Kidney epithelial cell (primary cell): Measurements from ENCODE around the gene PLD1. TPM values are rescaled to one million over a fixed set of nuclear protein-coding genes. Genes with fewer than 3 reads are reported as not detected.

ENCODE experiments used
- DNase-seq: peaks from one replicate; pipeline ENCODE4 v3.0.0-alpha.2; 2010; ENCODE audit warnings: low read depth
- H3K27me3 ChIP-seq: 2 replicates; pipeline ENCODE4 v1.6.0; 2011; ENCODE audit warnings: low read length; ENCODE audit not compliant: control insufficient read depth, insufficient read depth
- H3K36me3 ChIP-seq: 2 replicates; pipeline ENCODE4 v1.5.1; 2011; ENCODE audit warnings: low read length; ENCODE audit not compliant: control insufficient read depth, insufficient read depth
- H3K4me3 ChIP-seq: 2 replicates; pipeline ENCODE4 v1.5.1; 2011; ENCODE audit warnings: low read depth, mild to moderate bottlenecking, control low read depth, low read length
- CTCF ChIP-seq: IDR thresholded peaks from 2 replicates; pipeline ENCODE4 v1.5.1; 2011; ENCODE audit warnings: mild to moderate bottlenecking, moderate library complexity, low read length, control low read depth, inconsistent platforms; ENCODE audit not compliant: insufficient read depth, poor library complexity, severe bottlenecking
- total RNA-seq: library from RNA; depleted of rRNA; stranded (reverse); fragments of >200 nt; gene quantifications from 2 replicates; pipeline ENCODE4 v1.2.3, GENCODE V29; 2015

The PLD1 gene
- total RNA-seq, 1 donor from 2014 or later = 5.8 TPM

- TF ChIP-seq CTCF = no peak
- H3K4me3 ChIP-seq = no peak overlapping the region
- H3K27me3 ChIP-seq = no peaks in the 10 kb centered on the region
- DNase-seq = no peak
- H3K36me3 ChIP-seq = no peaks in the 10 kb centered on the region
Observed at GRCh38 chr3:171607452-171607851, 202.8 kb downstream of the PLD1 start.

- Histone ChIP-seq H3K36me3 (no peaks in the 10 kb centered on the region), H3K4me3 (no peak overlapping the region), H3K27me3 (no peaks in the 10 kb centered on the region)
- DNase-seq = no peak
- no peak for TF ChIP-seq CTCF
Observed at GRCh38 chr3:171606151-171606751, 204.0 kb downstream of the PLD1 start.

- H3K27me3 ChIP-seq = no peaks in the 10 kb centered on the region
- DNase-seq = no peak
- no peak for TF ChIP-seq CTCF
- H3K36me3 ChIP-seq = no peaks in the 10 kb centered on the region
- no peak overlapping the region for H3K4me3 ChIP-seq
Observed at GRCh38 chr3:171604370-171604769, 205.9 kb downstream of the PLD1 start.

- H3K4me3 ChIP-seq = no peak overlapping the region
- no peaks in the 10 kb centered on the region for H3K27me3 ChIP-seq
- TF ChIP-seq CTCF = no peak
- DNase-seq = no peak
- no peaks in the 10 kb centered on the region for H3K36me3 ChIP-seq
Observed at GRCh38 chr3:171602072-171602471, 208.2 kb downstream of the PLD1 start.

GRCh38 chr3:171600030-171600429 lies 210.3 kb downstream of the PLD1 start:
- Histone ChIP-seq H3K4me3 (no peak overlapping the region), H3K36me3 (no peaks in the 10 kb centered on the region), H3K27me3 (no peaks in the 10 kb centered on the region)
- no peak for DNase-seq
- no peak for TF ChIP-seq CTCF

GRCh38 chr3:171598990-171599389 lies 211.3 kb downstream of the PLD1 start:
- H3K36me3 ChIP-seq = no peaks in the 10 kb centered on the region
- DNase-seq = no peak
- no peaks in the 10 kb centered on the region for H3K27me3 ChIP-seq
- no peak for TF ChIP-seq CTCF
- H3K4me3 ChIP-seq = no peak overlapping the region
